Liver (tissue), 9 donors: ENCODE results near the gene PRKAA1. TPM values are rescaled to one million over a fixed set of nuclear protein-coding genes. Genes with fewer than 3 reads are reported as not detected.

Experiments
- DNase-seq: peaks from one replicate; pipeline ENCODE4 v3.0.0-alpha.2; 2017; ENCODE audit warnings: low spot score
- H3K27ac ChIP-seq, 2 donors: one replicate each; pipeline ENCODE4 v1.7.0; 2013; ENCODE audit warnings: inconsistent platforms in 2 of 2, low read length in 2 of 2, control low read depth in 1 of 2, low read depth in 1 of 2, mild to moderate bottlenecking in 1 of 2
- H3K27me3 ChIP-seq, 4 donors: one replicate each; pipeline versions ENCODE4 v1.6.1 to v1.7.0; 2013; ENCODE audit warnings: low read length in 3 of 4, inconsistent platforms in 1 of 4, mild to moderate bottlenecking in 1 of 4, moderate library complexity in 1 of 4; ENCODE audit not compliant: control insufficient read depth in 4 of 4, insufficient read depth in 4 of 4
- H3K36me3 ChIP-seq, 4 donors: one replicate each; pipeline versions ENCODE4 v1.6.1 to v1.7.0; 2013; ENCODE audit warnings: low read length in 3 of 4, mild to moderate bottlenecking in 3 of 4, low read depth in 1 of 4, moderate library complexity in 1 of 4; ENCODE audit not compliant: control insufficient read depth in 4 of 4, insufficient read depth in 3 of 4
- H3K4me1 ChIP-seq, 4 donors: one replicate each; pipeline versions ENCODE4 v1.6.1 to v1.7.0; 2013; ENCODE audit warnings: low read length in 3 of 4, mild to moderate bottlenecking in 3 of 4, moderate library complexity in 1 of 4; ENCODE audit not compliant: control insufficient read depth in 4 of 4, insufficient read depth in 4 of 4
- H3K4me3 ChIP-seq, 3 donors: one replicate each; pipeline versions ENCODE4 v1.6.1 to v1.7.0; 2013; ENCODE audit warnings: low read length in 3 of 3, control low read depth in 1 of 3, low read depth in 1 of 3, mild to moderate bottlenecking in 1 of 3
- H3K9ac ChIP-seq, 2 donors: one replicate each; pipeline ENCODE4 v1.7.0; 2013; ENCODE audit warnings: low read length in 2 of 2, mild to moderate bottlenecking in 2 of 2, moderate library complexity in 2 of 2, control low read depth in 1 of 2, low read depth in 1 of 2
- H3K9me3 ChIP-seq, 4 donors: one replicate each; pipeline versions ENCODE4 v1.6.1 to v1.7.0; 2013; ENCODE audit warnings: low read length in 3 of 4; ENCODE audit not compliant: control insufficient read depth in 4 of 4
- ATF3 ChIP-seq: IDR thresholded peaks from 2 replicates; pipeline ENCODE4 v1.6.1; 2016; ENCODE audit warnings: antibody characterized with exemption
- CTCF ChIP-seq: fragments of 150-350 bp; IDR thresholded peaks from 2 replicates; pipeline ENCODE4 v1.5.1; 2017; ENCODE audit warnings: improper control_type of control experiment, low read depth, low read length; ENCODE audit not compliant: missing input control
- EGR1 ChIP-seq, 2 donors: IDR thresholded peaks; 2 replicates each; pipeline ENCODE4 v1.6.1; 2016 to 2018; ENCODE audit warnings: antibody characterized with exemption in 2 of 2, low read depth in 2 of 2
- FOXA1 ChIP-seq: IDR thresholded peaks from 2 replicates; pipeline ENCODE4 v1.6.1; 2016; ENCODE audit warnings: antibody characterized with exemption
- FOXA2 ChIP-seq: IDR thresholded peaks from 2 replicates; pipeline ENCODE4 v1.6.1; 2016; ENCODE audit warnings: antibody characterized with exemption
- GABPA ChIP-seq, 2 donors: IDR thresholded peaks in 1 of 2; conservative IDR thresholded peaks in 1 of 2; 2 replicates each; pipeline ENCODE4 v1.6.1; 2016; ENCODE audit warnings: antibody characterized with exemption in 2 of 2, mild to moderate bottlenecking in 1 of 2, moderate library complexity in 1 of 2
- HNF4A ChIP-seq, 2 donors: conservative IDR thresholded peaks; 2 replicates each; pipeline ENCODE4 v1.6.1; 2016; ENCODE audit warnings: antibody characterized with exemption in 2 of 2, mild to moderate bottlenecking in 2 of 2
- HNF4G ChIP-seq: IDR thresholded peaks from 2 replicates; pipeline ENCODE4 v1.6.1; 2016; ENCODE audit warnings: antibody characterized with exemption
- JUND ChIP-seq, 2 donors: IDR thresholded peaks; 2 replicates each; pipeline ENCODE4 v1.6.1; 2016; ENCODE audit warnings: antibody characterized with exemption in 2 of 2
- MAX ChIP-seq: IDR thresholded peaks from 2 replicates; pipeline ENCODE4 v1.6.1; 2016; ENCODE audit warnings: antibody characterized with exemption
- NR2F2 ChIP-seq: IDR thresholded peaks from 2 replicates; pipeline ENCODE4 v1.6.1; 2016; ENCODE audit warnings: antibody characterized with exemption
- RAD21 ChIP-seq, 2 donors: IDR thresholded peaks; 2 replicates each; pipeline ENCODE4 v1.6.1; 2016; ENCODE audit warnings: antibody characterized with exemption in 2 of 2, mild to moderate bottlenecking in 2 of 2
- REST ChIP-seq: IDR thresholded peaks from 2 replicates; pipeline ENCODE4 v1.6.1; 2016; ENCODE audit warnings: antibody characterized with exemption, mild to moderate bottlenecking
- RXRA ChIP-seq, 2 donors: IDR thresholded peaks; 2 replicates each; pipeline ENCODE4 v1.6.1; 2017 to 2018; ENCODE audit warnings: antibody characterized with exemption in 2 of 2, mild to moderate bottlenecking in 1 of 2
- SP1 ChIP-seq: IDR thresholded peaks from 2 replicates; pipeline ENCODE4 v1.6.1; 2018; ENCODE audit warnings: antibody characterized with exemption, mild to moderate bottlenecking
- TAF1 ChIP-seq: conservative IDR thresholded peaks from 2 replicates; pipeline ENCODE4 v1.6.1; 2016; ENCODE audit warnings: antibody characterized with exemption, mild to moderate bottlenecking
- YY1 ChIP-seq: IDR thresholded peaks from 2 replicates; pipeline ENCODE4 v1.6.1; 2016; ENCODE audit warnings: antibody characterized with exemption, mild to moderate bottlenecking
- ZBTB33 ChIP-seq: IDR thresholded peaks from 2 replicates; pipeline ENCODE4 v1.6.1; 2016; ENCODE audit warnings: antibody characterized with exemption
- WGBS: extraction: QIAGEN DNeasy Blood & Tissue Kit; methylation state at CpG from one replicate; pipeline ENCODE4 v1.1.7; 2013; 5-methylcytosine and 5-hydroxymethylcytosine counted together
- polyA plus RNA-seq, 2 donors: library from polyadenylated mRNA; stranded (reverse) in 1 of 2; unstranded in 1 of 2; fragments of 200-250 nt in 1 of 2; fragments of >200 nt in 1 of 2; fragmentation: Nextera tagmentation in 1 of 2; extraction: Ambion mirVana in 1 of 2; gene quantifications; one replicate each; pipeline versions ENCODE4 v1.2.1 to v1.2.3, GENCODE V29; 2013 to 2015
- total RNA-seq, 2 donors: library from RNA; depleted of rRNA; stranded (reverse); fragments of >200 nt; gene quantifications; one replicate each; pipeline ENCODE4 v1.2.3, GENCODE V29; 2014
- donor health status: healthy.
- donor health status: healthy.
- donor health status: healthy.
- donor health status: healthy.
- donor health status: healthy.

Gene PRKAA1
- 100 to 1,000 TPM in 1 of 2 donors, 10 to 100 TPM in 1; 59.4 to 105 TPM for total RNA-seq
- polyA plus RNA-seq: 10 to 100 TPM; 23.7 to 25.5 TPM

GRCh38 chr5:40798012-40798800 lies at the start of gene PRKAA1:
PRKAA1 (minus strand) TSS chr5:40798374; CDS start chr5:40798189, 185 bp downstream.
- Histone ChIP-seq H3K9me3 (no peaks in the 10 kb centered on the region), H3K9ac (peak within 1 kb of the TSS; percentile 82 to 89), H3K27me3 (no peaks in the 10 kb centered on the region), H3K4me1 (peaks cover 5 to 24% (median 14%) of the 10 kb centered on the region in 4 donors), H3K27ac (peak within 1 kb of the TSS; percentile 96), H3K36me3 (peaks cover 0 to 4% (median 0%) of the 10 kb centered on the region in 4 donors), H3K4me3 (peak within 1 kb of the TSS; percentile 94 to 99 (median 96))
- TF ChIP-seq FOXA2 (no peak), SP1 (peak; percentile 1), FOXA1 (no peak), JUND (IDR thresholded peaks at IDR 0.05) (no peak), EGR1 (IDR thresholded peaks at IDR 0.05; ENCODE audit: low read depth in 2 of 2) (peak in 1 of 2 donors; percentile 41), TAF1 (peak; percentile 30), MAX (no peak), RXRA (IDR thresholded peaks at IDR 0.05) (no peak), HNF4A (conservative IDR thresholded peaks at IDR 0.05) (no peak), YY1 (peak; percentile 93), GABPA (IDR thresholded peaks at IDR 0.05 in 1 of 2, conservative IDR thresholded peaks at IDR 0.05 in 1 of 2) (no peak), ATF3 (no peak), NR2F2 (no peak), ZBTB33 (no peak), RAD21 (IDR thresholded peaks at IDR 0.05) (peak; percentile 61 to 68), REST (peak; percentile 19), HNF4G (no peak), CTCF (peak; percentile 65)
- WGBS: under 1% methylated on average over 70 of the region's 70 CpGs
- DNase-seq: peak; percentile 92
